CD4-positive, alpha-beta T cell treated with Interleukin-17A for 4 hours (primary cell): Measurements from ENCODE around the gene C9orf40.

Experiments
- DNase-seq: peaks from one replicate; pipeline ENCODE4 v3.0.0-alpha.2; 2020; ENCODE audit warnings: mixed read lengths

Gene C9orf40

GRCh38 chr9:74935008-74935407 is 17.7 kb downstream of the C9orf40 start:
- no peak for DNase-seq

GRCh38 chr9:74921737-74922136 is 31.0 kb downstream of the C9orf40 start:
- DNase-seq = no peak

GRCh38 chr9:74920944-74921626 is 31.6 kb downstream of the C9orf40 start:
- DNase-seq = no peak

GRCh38 chr9:74910036-74910435 is 42.7 kb downstream of the C9orf40 start:
- no peak for DNase-seq

GRCh38 chr9:74908665-74909064 is 44.0 kb downstream of the C9orf40 start:
- DNase-seq = no peak

- no peak for DNase-seq
Observed at GRCh38 chr9:74907085-74907484, 45.6 kb downstream of the C9orf40 start.

- no peak for DNase-seq
Observed at GRCh38 chr9:74901001-74901400, 51.7 kb downstream of the C9orf40 start.
